Gastroesophageal sphincter (tissue), 4 donors: Measurements from ENCODE around the gene DAGLB. TPM values are rescaled to one million over a fixed set of nuclear protein-coding genes. Genes with fewer than 3 reads are reported as not detected.

Experiments used
- ATAC-seq: fragments of 150-250 bp; one replicate; pipeline ENCODE4 v1.9.1; 2016; ENCODE audit warnings: mild to moderate bottlenecking, moderate library complexity
- H3K27ac ChIP-seq, 4 donors: fragments of 200-600 bp; sonication (generic) in 3 of 4; 1 replicate in 3 of 4; 2 replicates in 1 of 4; pipeline ENCODE4 v1.5.1; 2016 to 2019
- H3K27me3 ChIP-seq: fragments of 200-600 bp; sonication (generic); one replicate; pipeline ENCODE4 v1.5.1; 2019
- H3K36me3 ChIP-seq, 2 donors: fragments of 200-600 bp; sonication (generic); one replicate each; pipeline ENCODE4 v1.5.1; 2019; ENCODE audit warnings: control low read depth in 1 of 2
- H3K4me1 ChIP-seq, 3 donors: fragments of 200-600 bp; sonication (generic); 1 replicate in 2 of 3; 2 replicates in 1 of 3; pipeline ENCODE4 v1.5.1; 2016 to 2019; ENCODE audit warnings: control low read depth in 2 of 3
- H3K4me3 ChIP-seq, 2 donors: fragments of 200-600 bp; sonication (generic); one replicate each; pipeline ENCODE4 v1.5.1; 2019; ENCODE audit warnings: mild to moderate bottlenecking in 1 of 2, moderate library complexity in 1 of 2
- H3K9me3 ChIP-seq, 3 donors: fragments of 200-600 bp; sonication (generic); one replicate each; pipeline ENCODE4 v1.5.1; 2017 to 2019; ENCODE audit warnings: control low read depth in 2 of 3
- CTCF ChIP-seq, 4 experiments: fragments of 200-600 bp in 2 of 4; fragments of 450-650 bp in 2 of 4; sonication (generic) in 1 of 4; IDR thresholded peaks; one replicate each; pipeline ENCODE4 v1.5.1; 2017 to 2019; ENCODE audit warnings: antibody characterized with exemption in 4 of 4, mild to moderate bottlenecking in 2 of 4, moderate library complexity in 2 of 4
- EP300 ChIP-seq: sonication (generic); formaldehyde crosslinking; IDR thresholded peaks from one replicate; pipeline ENCODE4 v1.6.1; 2017; ENCODE audit warnings: antibody characterized with exemption, mild to moderate bottlenecking
- POLR2A ChIP-seq, 2 donors: fragments of 450-650 bp; IDR thresholded peaks; one replicate each; pipeline ENCODE4 v1.6.1; 2017; ENCODE audit warnings: antibody characterized with exemption in 2 of 2, mild to moderate bottlenecking in 2 of 2, moderate library complexity in 1 of 2
- POLR2AphosphoS5 ChIP-seq: sonication (generic); formaldehyde crosslinking; IDR thresholded peaks from one replicate; pipeline ENCODE4 v1.6.1; 2017; ENCODE audit warnings: antibody characterized with exemption
- WGBS, 2 donors: methylation state at CpG; one replicate each; pipeline ENCODE4 v1.1.5; 2018; ENCODE audit warnings: low coverage in 1 of 2; 5-methylcytosine and 5-hydroxymethylcytosine counted together
- total RNA-seq, 4 donors: library from RNA; depleted of rRNA; stranded (reverse); fragments of >200 nt; gene quantifications; one replicate each; pipeline ENCODE4 v1.1.0, GENCODE V29; 2016

The DAGLB gene
- total RNA-seq, 4 donors from 2014 or later = 6.7 to 10.8 (median 8.6) TPM

GRCh38 chr7:6494365-6494764 is 46.6 kb upstream of the DAGLB start:
- H3K9me3 ChIP-seq = no peaks in the 10 kb centered on the region
- no peak for ATAC-seq
- 80 to 84% methylated on average over 2 of the region's 2 CpGs for WGBS, 2 donors
- no peaks in the 10 kb centered on the region for H3K4me1 ChIP-seq
- no peaks in the 10 kb centered on the region for H3K36me3 ChIP-seq
- TF ChIP-seq POLR2A (IDR thresholded peaks at IDR 0.05) (no peak), CTCF (IDR thresholded peaks at IDR 0.05) (no peak), EP300 (no peak), POLR2AphosphoS5 (no peak)
- peaks cover 6% of the 10 kb centered on the region for H3K27me3 ChIP-seq
- H3K4me3 ChIP-seq = no peak overlapping the region
- H3K27ac ChIP-seq = no peak overlapping the region

DNA sequence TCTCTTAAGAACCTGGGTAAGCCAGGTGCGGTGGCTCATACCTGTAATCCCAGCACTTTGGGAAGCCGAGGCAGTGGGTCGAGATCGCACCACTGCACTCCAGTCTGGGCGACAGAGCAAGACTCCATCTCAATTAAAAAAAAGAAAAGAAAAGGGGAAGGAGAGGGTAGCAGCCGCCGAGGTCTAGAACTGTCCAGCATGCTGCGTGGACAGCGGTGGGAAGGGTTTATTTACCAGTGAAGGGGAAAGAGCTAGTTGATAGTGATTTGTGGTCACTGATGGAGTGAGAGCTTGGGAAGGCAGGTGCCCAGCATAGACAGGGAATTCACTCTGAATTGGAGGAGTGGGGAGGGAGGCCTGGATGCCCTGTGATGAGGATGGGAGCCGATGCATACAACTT is 43.4 kb upstream of the DAGLB start:
- ATAC-seq = no peak
- H3K4me1 ChIP-seq = no peaks in the 10 kb centered on the region
- no peak overlapping the region for H3K27ac ChIP-seq
- H3K36me3 ChIP-seq = no peaks in the 10 kb centered on the region
- TF ChIP-seq POLR2A (IDR thresholded peaks at IDR 0.05) = no peak
- TF ChIP-seq CTCF (IDR thresholded peaks at IDR 0.05) = no peak
- no peak for TF ChIP-seq POLR2AphosphoS5
- no peak for TF ChIP-seq EP300
- no peak overlapping the region for H3K4me3 ChIP-seq
- WGBS, 2 donors = 89 to 95% methylated on average over 6 to 10 of the region's 10 CpGs
- peaks cover 6% of the 10 kb centered on the region for H3K27me3 ChIP-seq
- H3K9me3 ChIP-seq = no peaks in the 10 kb centered on the region

GRCh38 chr7:6489612-6490011 is 41.9 kb upstream of the DAGLB start:
- H3K4me3 ChIP-seq = no peak overlapping the region
- no CpG with 5 or more reads among the region's 1 CpG for WGBS, 2 donors
- TF ChIP-seq EP300 = no peak
- TF ChIP-seq POLR2A (IDR thresholded peaks at IDR 0.05) = no peak
- TF ChIP-seq CTCF (IDR thresholded peaks at IDR 0.05) = no peak
- H3K9me3 ChIP-seq = no peaks in the 10 kb centered on the region
- no peaks in the 10 kb centered on the region for H3K36me3 ChIP-seq
- H3K4me1 ChIP-seq = peaks cover 0 to 3% (median 1%) of the 10 kb centered on the region in 3 donors
- H3K27ac ChIP-seq = no peak overlapping the region
- peaks cover 6% of the 10 kb centered on the region for H3K27me3 ChIP-seq
- no peak for ATAC-seq

- 63 to 100% methylated on average over 1 of the region's 4 CpGs for WGBS, 2 donors
- Histone ChIP-seq H3K27ac (no peak overlapping the region), H3K4me1 (peaks cover 0 to 18% (median 9%) of the 10 kb centered on the region in 3 donors), H3K9me3 (no peaks in the 10 kb centered on the region), H3K36me3 (no peaks in the 10 kb centered on the region), H3K4me3 (no peak overlapping the region), H3K27me3 (peaks cover 6% of the 10 kb centered on the region)
- ATAC-seq = no peak
- TF ChIP-seq POLR2AphosphoS5 (no peak), CTCF (IDR thresholded peaks at IDR 0.05) (no peak), POLR2A (IDR thresholded peaks at IDR 0.05) (no peak), EP300 (no peak)
These were observed 39.4 kb upstream of the DAGLB start for GRCh38 chr7:6487184-6487545.

DNA sequence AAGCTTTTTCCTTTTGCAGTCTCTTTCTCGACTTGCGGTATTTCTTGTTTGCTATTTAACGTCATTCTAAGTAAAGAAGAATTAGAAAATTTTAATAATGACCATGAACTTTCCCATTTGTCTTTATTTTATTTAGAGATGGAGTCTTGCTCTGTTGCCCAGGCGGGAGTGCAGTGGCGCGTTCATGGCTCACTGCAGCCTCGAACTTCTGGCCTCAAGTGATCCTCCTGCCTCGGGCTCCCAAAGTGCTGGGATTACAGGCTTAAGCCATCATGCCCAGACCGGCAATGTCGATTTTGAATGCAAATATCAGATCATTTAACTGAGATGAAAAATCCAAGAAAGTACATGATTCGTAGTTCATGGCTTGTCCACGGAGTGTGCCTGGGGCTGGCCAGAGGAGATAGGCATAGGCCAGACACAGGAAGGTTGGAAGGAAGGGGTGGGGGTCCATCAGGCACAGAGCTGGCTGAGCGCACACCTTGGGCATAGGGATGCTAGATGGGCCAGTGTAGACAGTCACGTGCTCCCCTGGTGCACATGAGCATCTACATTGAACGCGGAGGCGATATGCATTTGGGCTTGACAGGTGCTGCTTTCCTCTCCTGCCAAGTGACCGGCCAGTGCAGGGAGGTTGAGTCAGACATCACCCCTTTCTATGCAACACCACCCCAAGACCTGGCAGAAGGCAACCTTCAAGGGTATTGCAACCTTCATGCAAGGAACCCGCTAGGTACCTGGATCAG is 38.9 kb upstream of the DAGLB start:
- Histone ChIP-seq H3K9me3 (no peaks in the 10 kb centered on the region), H3K4me3 (no peak overlapping the region), H3K27ac (no peak overlapping the region), H3K27me3 (peaks cover 6% of the 10 kb centered on the region), H3K4me1 (peaks cover 0 to 24% (median 12%) of the 10 kb centered on the region in 3 donors), H3K36me3 (no peaks in the 10 kb centered on the region)
- no peak for ATAC-seq
- WGBS, 2 donors = 92 to 95% methylated on average over 8 to 13 of the region's 19 CpGs
- no peak for TF ChIP-seq POLR2A (IDR thresholded peaks at IDR 0.05)
- no peak for TF ChIP-seq EP300
- TF ChIP-seq CTCF (IDR thresholded peaks at IDR 0.05) = no peak
- no peak for TF ChIP-seq POLR2AphosphoS5
